Measurements from ENCODE around the gene ABCA1.

- TF ChIP-seq SUZ12 (IDR thresholded peaks at IDR 0.05; ENCODE audit: low read depth, low read length) (no peak), NFKBIZ (CRISPR knock-in tag; IDR thresholded peaks at IDR 0.05) (no peak), TCF7 (IDR thresholded peaks at IDR 0.05; ENCODE audit: low read depth) (no peak), SIN3A (IDR thresholded peaks at IDR 0.05; ENCODE audit: borderline replicate concordance, low read depth, low read length) (no peak), POLR2A (IDR thresholded peaks at IDR 0.05; ENCODE audit: insufficient read depth in 1 of 2, low read depth in 2 of 2, low read length in 2 of 2) (no peak)
Measured at GRCh38 chr9:104743376-104743985, 184.5 kb downstream of the ABCA1 start.
